ENCODE results near the gene EEF2.

The EEF2 gene

DNA sequence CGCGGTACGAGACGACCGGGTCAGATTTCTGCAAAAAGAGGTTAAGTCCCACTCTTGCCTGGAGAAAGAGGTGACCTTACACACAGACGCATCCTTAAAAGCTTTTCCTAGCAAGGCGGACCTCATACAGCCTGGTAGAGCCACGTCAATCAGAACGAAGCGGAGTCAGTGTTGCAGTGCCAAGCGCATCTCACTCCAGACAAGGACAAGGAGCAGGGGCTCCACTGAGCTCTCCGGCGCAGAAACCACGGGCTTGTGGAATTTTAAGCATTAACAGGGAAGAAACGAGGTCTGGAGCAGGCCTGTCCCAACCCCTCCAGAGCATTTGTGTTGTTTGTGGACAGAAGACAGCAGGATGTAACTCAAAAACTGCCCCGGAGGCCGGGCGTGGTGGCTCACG is 7.1 kb downstream of the EEF2 start:
- TF ChIP-seq, protein P1, sequence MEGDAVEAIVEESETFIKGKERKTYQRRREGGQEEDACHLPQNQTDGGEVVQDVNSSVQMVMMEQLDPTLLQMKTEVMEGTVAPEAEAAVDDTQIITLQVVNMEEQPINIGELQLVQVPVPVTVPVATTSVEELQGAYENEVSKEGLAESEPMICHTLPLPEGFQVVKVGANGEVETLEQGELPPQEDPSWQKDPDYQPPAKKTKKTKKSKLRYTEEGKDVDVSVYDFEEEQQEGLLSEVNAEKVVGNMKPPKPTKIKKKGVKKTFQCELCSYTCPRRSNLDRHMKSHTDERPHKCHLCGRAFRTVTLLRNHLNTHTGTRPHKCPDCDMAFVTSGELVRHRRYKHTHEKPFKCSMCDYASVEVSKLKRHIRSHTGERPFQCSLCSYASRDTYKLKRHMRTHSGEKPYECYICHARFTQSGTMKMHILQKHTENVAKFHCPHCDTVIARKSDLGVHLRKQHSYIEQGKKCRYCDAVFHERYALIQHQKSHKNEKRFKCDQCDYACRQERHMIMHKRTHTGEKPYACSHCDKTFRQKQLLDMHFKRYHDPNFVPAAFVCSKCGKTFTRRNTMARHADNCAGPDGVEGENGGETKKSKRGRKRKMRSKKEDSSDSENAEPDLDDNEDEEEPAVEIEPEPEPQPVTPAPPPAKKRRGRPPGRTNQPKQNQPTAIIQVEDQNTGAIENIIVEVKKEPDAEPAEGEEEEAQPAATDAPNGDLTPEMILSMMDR (conservative IDR thresholded peaks at IDR 0.05; ENCODE audit: low read depth, low read length): no peak
- H3K4me3 ChIP-seq (ENCODE audit: low read length): no peak overlapping the region
- no peak for DNase-seq (ENCODE audit: low read depth)

DNA sequence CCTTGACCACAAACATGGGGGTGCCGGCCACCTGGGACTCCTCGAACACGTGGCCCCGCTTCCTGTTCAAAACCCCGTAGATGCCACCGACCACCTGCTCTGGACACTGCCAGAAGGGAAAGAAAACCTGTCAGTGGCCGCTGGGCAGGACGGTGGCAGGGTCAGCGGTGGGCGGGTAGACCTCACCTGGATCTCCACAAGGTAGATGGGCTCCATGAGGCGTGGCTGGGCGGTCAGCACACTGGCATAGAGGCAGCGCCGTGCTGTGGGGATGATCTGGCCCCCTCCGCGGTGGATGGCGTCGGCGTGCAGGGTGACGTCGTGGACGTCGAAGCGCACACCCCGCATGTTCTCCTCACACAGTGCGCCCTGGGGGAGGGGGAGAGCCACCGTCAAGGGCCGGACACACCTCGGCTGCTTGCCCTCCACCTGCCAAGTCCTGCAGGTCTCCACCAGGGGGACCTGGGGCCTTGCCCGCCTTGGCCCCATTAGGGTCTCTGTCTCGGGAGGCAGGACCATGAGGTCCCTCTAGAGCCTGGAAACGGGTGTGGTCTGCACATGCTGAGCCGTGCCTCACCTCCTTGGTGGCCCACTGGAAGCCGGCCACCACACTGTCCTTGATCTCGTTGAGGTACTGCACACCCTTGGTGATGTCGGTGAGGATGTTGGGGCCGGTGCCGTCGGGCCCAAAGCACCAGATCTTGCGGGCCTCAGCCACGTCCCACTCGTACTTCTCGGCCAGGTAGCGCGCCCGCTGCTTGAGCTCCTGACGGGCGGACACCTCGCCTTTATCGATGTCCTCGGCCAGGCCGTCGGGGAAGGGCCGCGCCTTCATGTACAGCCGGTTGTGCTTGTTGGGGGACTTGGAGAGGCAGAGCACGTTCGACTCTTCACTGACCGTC is 7.8 kb downstream of the EEF2 start:
- TF ChIP-seq, protein P1 (conservative IDR thresholded peaks at IDR 0.05; ENCODE audit: low read depth, low read length): peak; percentile 30
- no peak for DNase-seq (ENCODE audit: low read depth)
- no peak overlapping the region for H3K4me3 ChIP-seq (ENCODE audit: low read length)

DNA sequence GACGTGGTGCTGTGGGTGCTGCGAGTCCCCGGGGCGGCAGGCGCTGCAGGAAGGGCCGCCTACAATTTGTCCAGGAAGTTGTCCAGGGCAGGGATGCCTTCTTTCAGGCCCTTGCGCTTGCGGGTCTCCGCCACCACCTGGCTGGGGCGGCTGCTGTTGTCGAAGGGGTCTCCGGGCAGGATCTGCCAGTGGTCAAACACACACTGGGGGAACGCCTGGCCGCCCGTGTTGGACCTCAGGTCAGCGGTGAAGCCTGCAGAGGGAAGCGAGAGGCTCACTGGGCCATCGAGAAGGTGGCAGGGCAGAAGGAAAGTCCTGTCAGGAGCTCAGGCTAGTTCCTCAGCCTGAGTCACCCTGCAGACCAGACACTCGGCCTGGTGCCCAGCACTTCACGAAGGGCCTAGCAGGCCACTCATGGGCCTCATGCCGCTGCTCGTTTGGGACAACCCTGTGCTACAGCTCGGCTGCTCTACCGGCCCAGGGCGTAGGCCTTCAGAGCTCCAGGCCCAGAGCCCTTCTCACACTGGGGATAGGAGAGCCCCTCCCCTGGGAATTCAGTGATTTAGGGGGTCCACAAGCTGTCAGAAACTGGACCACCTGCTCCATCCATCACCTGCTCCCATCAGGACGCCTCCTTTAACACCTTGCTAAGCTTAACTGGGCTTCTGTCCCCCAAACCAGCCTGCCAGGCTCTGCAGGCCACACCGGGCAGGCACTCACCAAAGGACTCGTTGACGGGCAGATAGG is 8.6 kb downstream of the EEF2 start:
- TF ChIP-seq, protein P1 (conservative IDR thresholded peaks at IDR 0.05; ENCODE audit: low read depth, low read length): no peak
- DNase-seq (ENCODE audit: low read depth): no peak

DNA sequence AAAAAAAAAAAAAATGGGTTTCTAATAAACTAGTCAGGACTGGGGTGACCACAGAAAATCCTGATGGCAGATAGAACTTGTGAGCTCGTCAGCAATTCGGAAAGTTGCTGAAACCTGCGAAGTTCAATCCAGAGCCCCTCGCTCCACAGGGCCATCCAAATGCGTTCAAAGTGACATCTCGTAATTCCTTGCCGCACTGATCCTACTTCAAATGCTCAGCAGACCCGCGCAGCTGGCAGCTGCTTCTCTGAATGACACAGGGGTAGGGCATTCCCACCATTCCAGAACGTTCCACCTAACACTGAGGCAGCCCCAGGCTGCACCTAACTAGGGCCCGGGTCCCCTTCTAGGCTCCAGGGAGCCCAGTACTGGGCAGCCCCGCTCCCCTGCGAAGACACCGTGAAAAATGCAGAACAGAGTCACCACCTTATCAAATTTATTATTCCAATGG is 9.6 kb downstream of the EEF2 start:
- no peak overlapping the region for H3K4me3 ChIP-seq (ENCODE audit: low read length)
- no peak for DNase-seq (ENCODE audit: low read depth)
- TF ChIP-seq, protein P1 (conservative IDR thresholded peaks at IDR 0.05; ENCODE audit: low read depth, low read length): no peak

More for the DNA sequence above, 8.6 kb downstream of the EEF2 start:
- no peak overlapping the region for H3K4me3 ChIP-seq (ENCODE audit: low read length)

DNA sequence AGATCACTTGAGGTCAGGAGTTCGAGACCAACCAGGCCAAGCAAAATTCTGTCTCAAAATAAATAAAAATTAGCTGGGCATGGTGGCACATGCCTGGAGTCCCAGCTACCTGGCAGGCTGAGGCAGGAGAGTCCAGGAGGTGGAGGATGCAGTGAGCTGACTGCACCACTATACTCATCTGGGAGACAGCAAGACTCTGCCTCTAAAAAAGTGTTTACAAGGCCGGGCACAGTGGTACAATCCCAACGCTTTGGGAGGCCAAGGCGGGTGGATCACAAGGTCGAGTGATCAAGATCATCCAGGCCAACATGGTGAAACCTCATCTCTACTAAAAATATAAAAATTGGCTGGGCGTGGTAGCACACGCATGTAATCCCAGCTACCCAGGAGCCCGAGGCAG is 10.1 kb downstream of the EEF2 start:
- TF ChIP-seq, protein P1 (conservative IDR thresholded peaks at IDR 0.05; ENCODE audit: low read depth, low read length): no peak
- H3K4me3 ChIP-seq (ENCODE audit: low read length): no peak overlapping the region
- DNase-seq (ENCODE audit: low read depth): no peak

DNA sequence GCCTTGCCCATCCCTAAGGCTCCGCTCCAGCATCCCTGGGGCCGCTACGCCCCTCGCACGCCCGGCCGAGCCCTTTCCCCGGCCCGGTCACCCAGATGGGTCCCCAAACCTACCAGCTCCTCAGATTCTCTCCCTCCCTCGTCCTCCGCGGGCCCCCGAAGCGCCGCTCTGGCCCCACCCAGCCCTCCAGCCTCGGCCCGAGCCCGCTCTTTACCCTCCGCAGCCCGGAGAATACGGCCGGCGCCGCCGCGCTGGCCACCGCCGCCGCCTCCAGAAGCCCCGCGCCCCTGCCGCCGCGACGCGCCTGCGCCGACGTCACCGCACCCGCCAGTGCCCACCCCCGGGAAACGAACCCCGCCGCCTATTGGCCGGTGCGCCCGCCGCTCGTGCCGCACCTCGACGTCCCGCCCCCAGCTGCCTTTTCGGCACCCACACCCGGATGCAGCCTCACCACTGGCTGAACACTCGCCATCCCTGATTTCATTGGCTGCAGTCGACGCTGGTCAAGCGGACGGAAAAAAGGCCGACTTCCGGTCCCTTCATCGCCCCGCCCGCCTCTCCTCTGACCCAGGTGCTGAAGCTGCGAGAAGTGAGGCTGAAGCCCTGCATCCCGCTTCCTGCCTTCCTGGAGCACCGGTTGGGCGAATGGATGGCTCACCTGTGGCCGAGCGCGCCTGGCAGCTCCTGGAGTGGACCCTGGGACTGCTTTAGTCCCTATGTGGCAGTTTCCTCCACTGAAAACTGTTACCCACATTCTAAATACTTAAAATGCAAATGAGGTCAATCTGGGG is 14.3 kb downstream of the EEF2 start, which contains the start of gene DAPK3:
Gene DAPK3, minus strand, starts transcription at position 292 of the 791 bp plus-strand sequence. CDS start 1,364 bp downstream, outside the sequence.
- TF ChIP-seq, protein P1 (conservative IDR thresholded peaks at IDR 0.05; ENCODE audit: low read depth, low read length): no peak
- peak; percentile 94 for DNase-seq (ENCODE audit: low read depth)
- H3K4me3 ChIP-seq (ENCODE audit: low read length): peak within 1 kb of the TSS; percentile 95

All from retinal pigment epithelial cell (primary cell).